AG04450 (cell line): ENCODE data around the gene MAPRE3. TPM values are rescaled to one million over a fixed set of nuclear protein-coding genes. Genes with fewer than 3 reads are reported as not detected.

ENCODE experiments used
- CTCF ChIA-PET: fragments of 300-600, 350-600 bp; formaldehyde crosslinking; extraction: SDS; loops from one replicate; lab custom pipeline; 2022; ENCODE audit warnings: antibody characterized with exemption, inconsistent platforms; lab: Charles Lee
- POLR2A ChIA-PET: fragments of 350-600 bp; formaldehyde crosslinking; extraction: SDS; loops from one replicate; lab custom pipeline; 2021; ENCODE audit warnings: antibody characterized with exemption, inconsistent platforms; lab: Yijun Ruan, JAX
- DNase-seq: peaks from one replicate; pipeline ENCODE4 v3.0.0-alpha.2; 2011; ENCODE audit warnings: low read depth, low spot score
- H3K27ac ChIP-seq: one replicate; pipeline ENCODE4 v1.5.1; 2012; ENCODE audit warnings: low read depth, low read length, control low read depth
- H3K27me3 ChIP-seq: one replicate; pipeline ENCODE4 v1.6.0; 2012; ENCODE audit warnings: low read length; ENCODE audit not compliant: control insufficient read depth, insufficient read depth
- H3K4me3 ChIP-seq: 2 replicates; pipeline ENCODE4 v1.5.1; 2011; ENCODE audit warnings: mild to moderate bottlenecking, low read depth, low read length, control low read depth
- H3K9me3 ChIP-seq: 2 replicates; pipeline ENCODE4 v1.5.1; 2012; ENCODE audit warnings: low read length; ENCODE audit not compliant: control insufficient read depth, insufficient read depth
- polyA plus RNA-seq: library from polyadenylated mRNA; depleted of rRNA; stranded (reverse); fragments of >200 nt; gene quantifications from 2 replicates; pipeline ENCODE4 v1.2.3, GENCODE V29; 2011
- TF ChIP-seq, protein P1 (sequence below): IDR thresholded peaks from 2 replicates; pipeline ENCODE4 v1.5.1; 2011; ENCODE audit warnings: low read depth, low read length, control low read depth, inconsistent platforms

Gene MAPRE3
- polyA plus RNA-seq, 1 experiment: 16.8 TPM

DNA sequence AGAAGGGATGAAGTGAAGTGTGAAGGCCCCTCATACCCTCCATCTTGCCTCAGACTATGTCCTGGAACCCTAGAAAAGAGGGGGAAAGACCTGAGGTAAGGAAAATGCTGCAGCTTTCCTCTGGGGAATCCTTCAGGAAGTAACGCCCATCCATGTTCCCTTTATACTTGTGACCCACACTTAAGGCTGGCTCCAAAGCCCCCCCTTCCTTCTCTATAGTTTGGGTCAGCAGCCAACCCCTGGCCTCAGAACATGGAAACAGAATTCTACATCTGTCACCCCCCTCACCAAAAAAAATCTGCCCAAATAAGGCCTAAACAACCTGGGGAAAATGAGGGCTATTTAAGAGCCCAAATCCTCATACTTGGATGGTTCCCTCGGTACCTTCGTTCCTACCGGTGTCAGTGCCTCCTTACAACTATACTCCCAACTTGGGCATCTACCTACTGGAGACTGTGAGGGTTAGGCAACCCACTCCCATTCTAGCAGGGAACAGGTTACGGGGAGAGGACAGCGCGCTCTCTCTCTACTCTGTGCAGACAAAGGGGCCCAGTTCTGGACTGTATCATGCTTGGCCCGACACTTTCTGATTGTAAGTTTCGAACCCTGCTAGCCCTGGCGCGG is 100.3 kb downstream of the MAPRE3 start:
- TF ChIP-seq, protein P1, sequence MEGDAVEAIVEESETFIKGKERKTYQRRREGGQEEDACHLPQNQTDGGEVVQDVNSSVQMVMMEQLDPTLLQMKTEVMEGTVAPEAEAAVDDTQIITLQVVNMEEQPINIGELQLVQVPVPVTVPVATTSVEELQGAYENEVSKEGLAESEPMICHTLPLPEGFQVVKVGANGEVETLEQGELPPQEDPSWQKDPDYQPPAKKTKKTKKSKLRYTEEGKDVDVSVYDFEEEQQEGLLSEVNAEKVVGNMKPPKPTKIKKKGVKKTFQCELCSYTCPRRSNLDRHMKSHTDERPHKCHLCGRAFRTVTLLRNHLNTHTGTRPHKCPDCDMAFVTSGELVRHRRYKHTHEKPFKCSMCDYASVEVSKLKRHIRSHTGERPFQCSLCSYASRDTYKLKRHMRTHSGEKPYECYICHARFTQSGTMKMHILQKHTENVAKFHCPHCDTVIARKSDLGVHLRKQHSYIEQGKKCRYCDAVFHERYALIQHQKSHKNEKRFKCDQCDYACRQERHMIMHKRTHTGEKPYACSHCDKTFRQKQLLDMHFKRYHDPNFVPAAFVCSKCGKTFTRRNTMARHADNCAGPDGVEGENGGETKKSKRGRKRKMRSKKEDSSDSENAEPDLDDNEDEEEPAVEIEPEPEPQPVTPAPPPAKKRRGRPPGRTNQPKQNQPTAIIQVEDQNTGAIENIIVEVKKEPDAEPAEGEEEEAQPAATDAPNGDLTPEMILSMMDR: no peak

DNA sequence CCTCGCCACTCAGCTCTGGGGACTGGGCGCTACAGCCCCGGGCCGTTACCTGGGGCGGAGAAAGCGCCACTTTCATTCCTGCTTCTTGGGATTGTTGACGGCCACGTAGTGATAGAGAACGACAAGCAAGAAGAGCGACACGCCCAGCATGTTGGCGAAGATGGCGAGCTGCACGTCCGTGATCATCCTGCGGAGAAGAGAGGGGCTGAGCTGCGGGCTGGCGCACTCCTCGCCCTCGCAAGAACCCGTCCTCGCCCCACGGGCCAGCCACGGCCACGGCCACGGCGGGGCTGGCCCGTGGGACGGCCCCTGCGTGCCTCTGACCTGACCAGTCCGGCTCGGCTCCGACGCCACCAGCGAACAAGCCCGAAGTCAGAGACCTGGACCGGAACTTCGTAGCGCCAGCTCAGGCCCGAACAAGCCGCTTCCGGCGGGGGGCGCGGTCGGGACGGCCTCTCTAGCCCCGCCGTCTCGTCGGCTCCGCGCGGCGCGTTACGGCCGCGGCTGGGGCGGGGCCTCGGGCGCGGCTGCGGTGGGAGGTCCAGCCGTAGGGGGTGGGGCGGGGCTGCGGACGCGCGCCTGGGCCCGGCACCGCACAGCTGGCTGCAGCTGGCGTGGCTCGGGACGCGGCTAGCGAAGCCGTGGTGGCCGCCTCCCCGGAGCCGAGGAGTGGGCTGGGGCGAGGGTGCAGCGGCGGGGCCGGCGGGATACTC is 101.0 kb downstream of the MAPRE3 start, which contains the start of gene OST4:
Gene OST4 (minus strand): TSS at position 378 of the 713 bp plus-strand sequence.
- H3K27ac ChIP-seq: peak within 1 kb of the TSS; percentile 99
- no peaks in the 10 kb centered on the region for H3K27me3 ChIP-seq
- H3K4me3 ChIP-seq: peak within 1 kb of the TSS; percentile 96
- TF ChIP-seq, protein P1: no peak; the same call in 1 of the 2 replicates
- ChIA-PET CTCF (interaction anchor here (1.9 kb wide), 1 partner anchor 10 kb away, joined by 6 read pairs; no protein-coding TSS in a partner anchor), POLR2A (interaction anchor here (0.6 to 2.8 kb wide), 9 partner anchors 9 to 674 kb away, joined by 3 to 41 read pairs (median 10); partner anchors contain the start of gene AGBL5)
- H3K9me3 ChIP-seq: peaks cover 2% of the 10 kb centered on the region; the same call in 1 of the 2 replicates
- peak; percentile 84 for DNase-seq

More for the DNA sequence above, 100.3 kb downstream of the MAPRE3 start:
- ChIA-PET POLR2A (interaction anchor here (0.6 to 2.8 kb wide), 7 partner anchors 8 to 292 kb away, joined by 4 to 41 read pairs (median 11); partner anchors contain the start of gene AGBL5), CTCF (interaction anchor here (1.9 kb wide), 1 partner anchor 10 kb away, joined by 6 read pairs; no protein-coding TSS in a partner anchor)
- DNase-seq: no peak
- Histone ChIP-seq H3K9me3 (peaks cover 2% of the 10 kb centered on the region; the same call in 1 of the 2 replicates), H3K27ac (peak overlapping the region; percentile 75), H3K4me3 (peak overlapping the region; percentile 96), H3K27me3 (no peaks in the 10 kb centered on the region)

DNA sequence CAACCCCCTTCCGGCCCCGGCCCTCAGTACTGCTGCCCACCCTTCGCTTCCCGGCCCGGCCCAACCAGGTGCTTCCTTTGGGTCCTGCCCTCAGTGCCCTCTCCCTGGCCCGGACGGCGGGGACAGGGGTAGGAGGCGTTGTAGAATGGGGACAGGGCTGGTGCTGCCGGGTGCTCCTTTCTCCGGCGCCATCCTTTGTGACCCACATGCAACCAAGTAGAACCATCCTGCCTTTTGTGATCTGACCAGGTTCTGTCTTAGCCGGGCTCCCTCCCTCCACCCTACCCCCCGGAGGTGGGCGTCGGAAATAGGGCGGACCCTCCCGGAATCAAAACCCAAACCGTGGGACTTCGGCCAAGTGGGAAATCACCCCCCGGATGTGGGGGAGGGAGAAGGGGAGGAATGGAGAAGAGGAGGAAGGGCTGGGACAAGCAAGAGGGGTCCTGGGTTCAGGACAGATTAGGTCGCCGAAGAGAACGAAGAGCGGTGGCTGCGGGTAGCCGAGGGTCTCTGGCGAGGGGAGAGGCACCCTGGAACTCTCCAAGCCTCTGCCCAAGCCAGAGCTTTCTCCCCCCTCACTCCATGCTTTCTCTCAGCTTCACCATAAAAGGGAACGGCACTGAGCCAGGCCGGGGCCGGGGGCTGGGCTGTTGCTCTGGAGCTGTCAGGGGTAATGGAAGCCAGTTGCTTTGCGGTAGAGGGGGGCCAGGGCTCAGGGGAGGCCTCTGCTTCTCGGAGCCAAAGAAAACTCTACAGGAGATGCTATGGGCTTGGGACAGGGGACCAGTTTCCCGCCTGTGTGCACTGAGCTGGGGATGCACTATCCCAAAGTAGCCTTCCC is 101.8 kb downstream of the MAPRE3 start:
- no peaks in the 10 kb centered on the region for H3K27me3 ChIP-seq
- POLR2A ChIA-PET: interaction anchor here (0.6 to 2.8 kb wide), 9 partner anchors 9 to 673 kb away, joined by 3 to 41 read pairs (median 10); partner anchors contain the start of genes AGBL5 and KHK
- TF ChIP-seq, protein P1: no peak
- peaks cover 2% of the 10 kb centered on the region; the same call in 1 of the 2 replicates for H3K9me3 ChIP-seq
- peak overlapping the region; percentile 99 for H3K27ac ChIP-seq
- peak; percentile 73 for DNase-seq
- H3K4me3 ChIP-seq: peak overlapping the region; percentile 66
- CTCF ChIA-PET: interaction anchor here (1.1 to 1.9 kb wide), 2 partner anchors 9 kb away, joined by 4 to 6 read pairs; no protein-coding TSS in a partner anchor

DNA sequence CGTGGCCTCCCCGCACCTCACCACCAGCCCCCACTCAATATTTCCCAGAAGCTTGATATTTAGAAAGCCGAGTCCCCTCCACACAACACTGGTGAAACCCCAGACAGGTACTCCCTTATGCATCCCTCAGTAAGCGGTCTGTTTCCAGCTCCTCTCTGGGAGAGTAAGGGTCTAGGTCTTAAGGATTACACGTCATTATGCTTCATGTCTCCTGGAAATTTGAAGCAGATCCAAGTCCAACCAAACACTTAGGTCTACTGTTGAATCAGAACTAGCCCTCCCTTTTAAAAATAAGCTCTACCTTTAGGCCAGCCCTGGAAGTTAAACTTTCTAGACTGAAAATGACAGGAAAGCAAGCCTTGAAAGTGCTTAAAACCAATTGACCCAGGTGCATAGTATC is 102.5 kb downstream of the MAPRE3 start:
- DNase-seq: no peak
- Histone ChIP-seq H3K9me3 (peaks cover 2% of the 10 kb centered on the region; the same call in 1 of the 2 replicates), H3K27ac (peak overlapping the region; percentile 99), H3K27me3 (no peaks in the 10 kb centered on the region), H3K4me3 (no peak overlapping the region)
- TF ChIP-seq, protein P1: no peak
- ChIA-PET CTCF (interaction anchor here (0.8 to 1.7 kb wide), 3 partner anchors 8 to 226 kb away, joined by 4 to 5 read pairs (median 4); no protein-coding TSS in a partner anchor), POLR2A (interaction anchor here (1.0 to 2.8 kb wide), 5 partner anchors 8 to 21 kb away, joined by 3 to 41 read pairs (median 15); partner anchors contain the start of genes AGBL5 and KHK)
